Measurements from ENCODE around the gene FAM81A. TPM values are rescaled to one million over a fixed set of nuclear protein-coding genes. Genes with fewer than 3 reads are reported as not detected.
"Not testable (repeated sequence)": the region's sequence is repeated elsewhere in the genome, so short reads cannot be mapped to it uniquely, and the experiment has no call there.

The FAM81A gene
- total RNA-seq, 1 donor from 2014 or later: 0.75 TPM

- no peak for DNase-seq (ENCODE audit: low read depth)
- no peak for TF ChIP-seq CTCF (IDR thresholded peaks at IDR 0.05; ENCODE audit: insufficient read depth, low read length, poor library complexity, severe bottlenecking)
Measured at GRCh38 chr15:59521443-59521842, 83.5 kb downstream of the FAM81A start.

DNA sequence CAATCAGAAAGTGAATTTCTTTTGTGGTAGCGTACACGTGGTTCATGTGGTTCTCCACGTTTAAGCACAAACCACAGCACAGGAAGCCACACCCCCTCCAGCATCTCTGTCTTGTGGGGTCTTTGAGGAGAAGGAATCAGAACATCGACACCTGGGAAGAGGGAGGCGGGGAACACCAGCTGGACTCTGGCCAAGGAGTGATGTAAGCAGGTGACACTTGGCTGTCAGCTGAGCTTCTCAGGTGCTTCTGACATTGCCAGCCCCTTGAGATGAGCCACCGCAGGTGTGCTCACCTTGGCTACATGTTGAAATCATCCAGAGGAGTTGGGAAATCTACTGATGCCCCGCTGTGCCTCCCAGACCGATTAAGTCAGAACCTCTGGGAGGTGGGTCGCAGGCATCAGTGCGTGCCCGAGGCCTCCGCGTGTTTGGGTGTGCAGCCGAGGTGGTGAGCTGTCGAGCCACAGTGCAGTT is 85.0 kb downstream of the FAM81A start:
- Histone ChIP-seq H3K36me3 (ENCODE audit: control insufficient read depth, insufficient read depth, low read length) (no peaks in the 10 kb centered on the region), H3K4me3 (ENCODE audit: low read depth, low read length) (no peak overlapping the region), H3K27me3 (ENCODE audit: control insufficient read depth, insufficient read depth, low read length) (no peaks in the 10 kb centered on the region)
- DNase-seq (ENCODE audit: low read depth): no peak
- TF ChIP-seq CTCF (IDR thresholded peaks at IDR 0.05; ENCODE audit: insufficient read depth, low read length, poor library complexity, severe bottlenecking): no peak

More at GRCh38 chr15:59521443-59521842, 83.5 kb downstream of the FAM81A start:
- Histone ChIP-seq H3K4me3 (ENCODE audit: low read depth, low read length) (no peak overlapping the region), H3K27me3 (ENCODE audit: control insufficient read depth, insufficient read depth, low read length) (no peaks in the 10 kb centered on the region), H3K36me3 (ENCODE audit: control insufficient read depth, insufficient read depth, low read length) (no peaks in the 10 kb centered on the region)

GRCh38 chr15:59523702-59524101 is 85.7 kb downstream of the FAM81A start:
- H3K4me3 ChIP-seq (ENCODE audit: low read depth, low read length): no peak overlapping the region
- H3K36me3 ChIP-seq (ENCODE audit: control insufficient read depth, insufficient read depth, low read length): no peaks in the 10 kb centered on the region

DNA sequence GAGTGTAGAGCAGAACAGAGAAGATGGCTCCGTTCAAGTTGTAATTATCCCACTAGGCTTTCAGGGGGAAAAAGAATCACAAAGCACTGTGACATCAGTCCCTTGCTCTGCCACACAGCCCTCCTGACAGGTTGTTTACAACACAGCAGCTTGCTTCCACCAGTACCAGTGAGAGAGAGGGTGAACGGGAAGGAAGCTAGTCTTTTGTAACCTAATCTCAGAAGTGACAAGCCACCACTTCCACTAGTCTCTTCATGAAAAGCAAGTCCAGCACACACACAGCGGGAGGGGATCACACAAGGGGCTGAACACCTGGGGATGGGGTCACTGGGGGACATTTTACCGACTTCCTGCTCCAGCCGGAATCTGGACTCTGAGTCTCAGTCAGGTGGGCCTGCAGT is 86.3 kb downstream of the FAM81A start:
- DNase-seq (ENCODE audit: low read depth): no peak
- Histone ChIP-seq H3K36me3 (ENCODE audit: control insufficient read depth, insufficient read depth, low read length) (no peaks in the 10 kb centered on the region), H3K4me3 (ENCODE audit: low read depth, low read length) (no peak overlapping the region), H3K27me3 (ENCODE audit: control insufficient read depth, insufficient read depth, low read length) (no peaks in the 10 kb centered on the region)
- TF ChIP-seq CTCF (IDR thresholded peaks at IDR 0.05; ENCODE audit: insufficient read depth, low read length, poor library complexity, severe bottlenecking): no peak

More at GRCh38 chr15:59523702-59524101, 85.7 kb downstream of the FAM81A start:
- H3K27me3 ChIP-seq (ENCODE audit: control insufficient read depth, insufficient read depth, low read length): no peaks in the 10 kb centered on the region
- TF ChIP-seq CTCF (IDR thresholded peaks at IDR 0.05; ENCODE audit: insufficient read depth, low read length, poor library complexity, severe bottlenecking): no peak
- DNase-seq (ENCODE audit: low read depth): no peak

- not testable (repeated sequence) for H3K4me3 ChIP-seq (ENCODE audit: low read depth, low read length); DNase-seq (ENCODE audit: low read depth); H3K27me3 ChIP-seq (ENCODE audit: control insufficient read depth, insufficient read depth, low read length); H3K36me3 ChIP-seq (ENCODE audit: control insufficient read depth, insufficient read depth, low read length)
Measured at GRCh38 chr15:59526466-59526865, 88.5 kb downstream of the FAM81A start.

- Histone ChIP-seq H3K36me3 (ENCODE audit: control insufficient read depth, insufficient read depth, low read length) (no peaks in the 10 kb centered on the region), H3K27me3 (ENCODE audit: control insufficient read depth, insufficient read depth, low read length) (peaks cover 2% of the 10 kb centered on the region), H3K4me3 (ENCODE audit: low read depth, low read length) (no peak overlapping the region)
- no peak for DNase-seq (ENCODE audit: low read depth)
- TF ChIP-seq CTCF (IDR thresholded peaks at IDR 0.05; ENCODE audit: insufficient read depth, low read length, poor library complexity, severe bottlenecking): no peak
Measured at GRCh38 chr15:59528429-59528828, 90.4 kb downstream of the FAM81A start.

Data from kidney epithelial cell (primary cell).